K562 (cell line): Measurements from ENCODE around the gene S100P. TPM values are rescaled to one million over a fixed set of nuclear protein-coding genes. Genes with fewer than 3 reads are reported as not detected.
A peak's percentile ranks its signal among the peaks of the same experiment; 100 is the strongest.

Experiments
- ADNP ChIP-seq: fragments of 200-800 bp; sonication (Bioruptor generic); IDR thresholded peaks from 2 replicates; pipeline ENCODE4 v1.6.1; 2016; ENCODE audit warnings: missing genetic modification characterization, missing compliant biosample characterization
- C11orf30 ChIP-seq: fragments of 450-650 bp; IDR thresholded peaks from 2 replicates; pipeline ENCODE4 v1.6.1; 2016; ENCODE audit warnings: low read depth, mild to moderate bottlenecking
- DIDO1 ChIP-seq: fragments of 450-650 bp; IDR thresholded peaks from 2 replicates; pipeline ENCODE4 v1.6.1; 2016; ENCODE audit warnings: low read depth, missing biosample characterization, missing genetic modification characterization
- GTF3C2 ChIP-seq: IDR thresholded peaks from 3 replicates; pipeline ENCODE4 v1.6.1; 2011; ENCODE audit warnings: borderline replicate concordance, mild to moderate bottlenecking, moderate library complexity; ENCODE audit not compliant: insufficient read length; ENCODE audit errors: extremely low read depth
- HCFC1 ChIP-seq: IDR thresholded peaks from 2 replicates; pipeline ENCODE4 v1.6.1; 2012; ENCODE audit warnings: low read depth, low read length, improper control_type of control experiment
- HES1 ChIP-seq: fragments of 450-650 bp; IDR thresholded peaks from 2 replicates; pipeline ENCODE4 v1.6.1; 2016; ENCODE audit warnings: low read depth, mild to moderate bottlenecking, moderate library complexity
- IFI16 ChIP-seq: fragments of 250-450 bp; sonication (Bioruptor Pico); IDR thresholded peaks from 2 replicates; pipeline ENCODE4 v2.1.2; 2022; ENCODE audit warnings: mild to moderate bottlenecking, inconsistent platforms
- KLF10 ChIP-seq: fragments of 250-450 bp; sonication (Bioruptor Pico); IDR thresholded peaks from 2 replicates; pipeline ENCODE4 v1.6.1; 2021; ENCODE audit warnings: matching md5 sums
- NONO ChIP-seq, 2 experiments: fragments of 200-400 bp in 1 of 2; fragments of 450-650 bp in 1 of 2; formaldehyde crosslinking in 1 of 2; IDR thresholded peaks; 2 replicates each; pipeline ENCODE4 v1.6.1; 2017; ENCODE audit warnings: low read depth in 2 of 2, mild to moderate bottlenecking in 2 of 2, moderate library complexity in 2 of 2, low read length in 1 of 2
- NR1H2 ChIP-seq: sonication (generic); formaldehyde crosslinking; IDR thresholded peaks from 2 replicates; pipeline ENCODE4 v1.4.0; 2020; ENCODE audit warnings: mild to moderate bottlenecking, missing genetic modification reagents
- NR2C2 ChIP-seq, 2 experiments: fragments of 200-800 bp in 1 of 2; sonication (Bioruptor generic) in 1 of 2; sonication (generic) in 1 of 2; formaldehyde crosslinking in 1 of 2; IDR thresholded peaks; 2 replicates each; pipeline versions ENCODE4 v1.6.1 to v1.8.0; 2016 to 2022; ENCODE audit warnings: mild to moderate bottlenecking in 1 of 2, missing compliant biosample characterization in 1 of 2, missing genetic modification characterization in 1 of 2, missing genetic modification reagents in 1 of 2
- RB1 ChIP-seq: fragments of 450-650 bp; IDR thresholded peaks from 2 replicates; pipeline ENCODE4 v1.6.1; 2017; ENCODE audit warnings: low read depth, mild to moderate bottlenecking
- RNF219 ChIP-seq: fragments of 250-450 bp; sonication (Bioruptor Pico); IDR thresholded peaks from 2 replicates; pipeline ENCODE4 v1.5.0; 2022; ENCODE audit warnings: mild to moderate bottlenecking
- SNAPC5 ChIP-seq: fragments of 250-450 bp; sonication (Bioruptor Pico); IDR thresholded peaks from 2 replicates; pipeline ENCODE4 v1.8.0; 2021; ENCODE audit warnings: moderate library complexity, mild to moderate bottlenecking, inconsistent platforms
- SRF ChIP-seq, 2 experiments: fragments of 250-450, 450-650 bp in 1 of 2; sonication (Bioruptor Pico) in 1 of 2; sonication (generic) in 1 of 2; formaldehyde crosslinking; IDR thresholded peaks; 2 replicates each; pipeline versions ENCODE4 v1.5.0 to v1.5.1; 2020 to 2022; ENCODE audit warnings: mild to moderate bottlenecking in 1 of 2, missing genetic modification reagents in 1 of 2
- STAT5B ChIP-seq: fragments of 250-450 bp; sonication (Bioruptor Pico); IDR thresholded peaks from 2 replicates; pipeline ENCODE4 v1.8.0; 2021; ENCODE audit warnings: mild to moderate bottlenecking, inconsistent platforms
- THAP7 ChIP-seq: fragments of 250-450 bp; sonication (Bioruptor Pico); IDR thresholded peaks from 2 replicates; pipeline ENCODE4 v1.5.0; 2021
- XRCC4 ChIP-seq: IDR thresholded peaks from one replicate; pipeline ENCODE4 v1.6.1; 2011; ENCODE audit not compliant: insufficient read depth, insufficient read length; ENCODE audit errors: extremely low read depth
- ZNF274 ChIP-seq: IDR thresholded peaks from 2 replicates; pipeline ENCODE4 v1.6.1; 2011; ENCODE audit warnings: low read depth, mild to moderate bottlenecking, low read length, moderate library complexity, borderline replicate concordance
- ZNF778 ChIP-seq: fragments of 450-650 bp; formaldehyde crosslinking; IDR thresholded peaks from 2 replicates; pipeline ENCODE4 v1.4.0; 2020; ENCODE audit warnings: mild to moderate bottlenecking, moderate library complexity
- polyA plus RNA-seq, 8 experiments: library from polyadenylated mRNA; depleted of rRNA in 4 of 8; stranded (reverse) in 5 of 8; unstranded in 3 of 8; fragments of >200 nt; fragmentation: Nextera tagmentation in 2 of 8; fragmentation: Illumina TruSeq in 1 of 8; extraction: Ambion mirVana in 2 of 8; extraction: Trizol in 1 of 8; gene quantifications; 2 replicates each; pipeline versions ENCODE4 v1.2.1 to v1.2.3, GENCODE V29; 2011 to 2014; ENCODE audit warnings: inconsistent platforms in 1 of 8, missing spikeins in 1 of 8
- total RNA-seq, 7 experiments: library from RNA; depleted of rRNA in 6 of 7; stranded (reverse); fragments of >200 nt in 6 of 7; fragmentation: Illumina TruSeq in 2 of 7; extraction: Trizol in 2 of 7; gene quantifications; 2 replicates each; pipeline versions ENCODE4 v1.2.1 to v1.2.3, GENCODE V29; 2011 to 2021; ENCODE audit warnings: low replicate concordance in 1 of 7

Gene S100P
- total and polyA plus RNA-seq, 9 of the 15 experiments (the other 6 are each of a cell fraction or from before 2014, with no cell fraction given) = 4.1 to 23.8 (median 7.5) TPM

GRCh38 chr4:6709230-6710114, 15.8 kb downstream of the S100P start, which contains the start of gene MRFAP1L1 (continued):
- TF ChIP-seq GTF3C2 (no peak), SNAPC5 (CRISPR knock-in tag) (no peak), NONO (IDR thresholded peaks at IDR 0.05; ENCODE audit: low read depth in 2 of 2, low read length in 1 of 2) (no peak), NR2C2 (CRISPR knock-in tag; IDR thresholded peaks at IDR 0.05) (no peak), NR2C2 (tag; IDR thresholded peaks at IDR 0.05) (peak; percentile 22; the same call in 1 of the 2 replicates), DIDO1 (tag) (no peak; the same call in 1 of the 2 replicates), ZNF778 (CRISPR knock-in tag) (no peak), XRCC4 (no peak), STAT5B (CRISPR knock-in tag) (no peak), SRF (CRISPR knock-in tag; IDR thresholded peaks at IDR 0.05) (no peak; a peak in 1 of 4 replicates), ADNP (tag) (no peak), NR1H2 (CRISPR knock-in tag) (no peak), ZNF274 (no peak), HCFC1 (peak; percentile 68), RB1 (no peak), KLF10 (CRISPR knock-in tag) (no peak), THAP7 (no peak), RNF219 (no peak), HES1 (no peak), C11orf30 (0 out of 2 replicates have a peak, but pooled peaks have one; percentile 27), IFI16 (CRISPR knock-in tag) (no peak)
